HepG2 (cell line): ENCODE results near the gene C2orf81. TPM values are rescaled to one million over a fixed set of nuclear protein-coding genes. Genes with fewer than 3 reads are reported as not detected.

Experiments
- ARID3A ChIP-seq: IDR thresholded peaks from 2 replicates; pipeline ENCODE4 v1.6.1; 2012; ENCODE audit warnings: low read depth, low read length, improper control_type of control experiment
- FOXA1 ChIP-seq, 2 experiments: fragments of 450-650 bp in 1 of 2; sonication (generic) in 1 of 2; formaldehyde crosslinking in 1 of 2; IDR thresholded peaks; 2 replicates each; pipeline versions ENCODE4 v1.4.0 to v1.6.1; 2016 to 2020; ENCODE audit warnings: missing genetic modification reagents in 1 of 2
- FOXP4 ChIP-seq: sonication (generic); formaldehyde crosslinking; IDR thresholded peaks from 2 replicates; pipeline ENCODE4 v1.4.0; 2020; ENCODE audit warnings: missing genetic modification reagents
- HMG20B ChIP-seq: conservative IDR thresholded peaks from 2 replicates; pipeline ENCODE4 v1.6.1; 2016; ENCODE audit warnings: missing genetic modification reagents, missing compliant biosample characterization
- ONECUT2 ChIP-seq: sonication (generic); formaldehyde crosslinking; IDR thresholded peaks from 2 replicates; pipeline ENCODE4 v1.4.0; 2020; ENCODE audit warnings: missing genetic modification reagents
- POGZ ChIP-seq: sonication (generic); formaldehyde crosslinking; IDR thresholded peaks from 2 replicates; pipeline ENCODE4 v1.4.0; 2020; ENCODE audit warnings: mild to moderate bottlenecking, missing genetic modification reagents
- POLR2G ChIP-seq: fragments of 200-400 bp; formaldehyde crosslinking; IDR thresholded peaks from 2 replicates; pipeline ENCODE4 v1.6.1; 2018; ENCODE audit warnings: mild to moderate bottlenecking, low read depth, low read length, moderate library complexity
- REL ChIP-seq: sonication (generic); formaldehyde crosslinking; conservative IDR thresholded peaks from 2 replicates; pipeline ENCODE4 v1.8.0; 2022; ENCODE audit warnings: mild to moderate bottlenecking, missing genetic modification reagents, moderate library complexity
- STAT5B ChIP-seq: sonication (generic); formaldehyde crosslinking; IDR thresholded peaks from 2 replicates; pipeline ENCODE4 v1.4.0; 2020; ENCODE audit warnings: missing genetic modification reagents
- TOPORS ChIP-seq: sonication (generic); formaldehyde crosslinking; IDR thresholded peaks from 2 replicates; pipeline ENCODE4 v1.8.0; 2023; ENCODE audit warnings: mild to moderate bottlenecking, missing genetic modification reagents
- UBTF ChIP-seq: sonication (generic); formaldehyde crosslinking; IDR thresholded peaks from 2 replicates; pipeline ENCODE4 v1.4.0; 2020; ENCODE audit warnings: mild to moderate bottlenecking, missing genetic modification reagents
- ZBTB2 ChIP-seq: sonication (generic); formaldehyde crosslinking; IDR thresholded peaks from 2 replicates; pipeline ENCODE4 v1.8.0; 2022; ENCODE audit warnings: low read depth, missing genetic modification reagents
- ZFP1 ChIP-seq: IDR thresholded peaks from 2 replicates; pipeline ENCODE4 v1.6.1; 2016
- ZMYM2 ChIP-seq: sonication (generic); formaldehyde crosslinking; IDR thresholded peaks from 2 replicates; pipeline ENCODE4 v1.8.0; 2022; ENCODE audit warnings: mild to moderate bottlenecking, missing genetic modification reagents
- ZNF770 ChIP-seq: sonication (generic); formaldehyde crosslinking; IDR thresholded peaks from 2 replicates; pipeline ENCODE4 v1.5.0; 2020; ENCODE audit warnings: mild to moderate bottlenecking, missing genetic modification reagents
- ZXDC ChIP-seq: sonication (generic); formaldehyde crosslinking; IDR thresholded peaks from 2 replicates; pipeline ENCODE4 v1.5.0; 2020; ENCODE audit warnings: mild to moderate bottlenecking, missing genetic modification reagents
- polyA plus RNA-seq, 8 experiments: library from polyadenylated mRNA; depleted of rRNA in 3 of 8; stranded (reverse) in 7 of 8; unstranded in 1 of 8; fragments of >200 nt; fragmentation: Illumina TruSeq in 4 of 8; extraction: Trizol in 4 of 8; gene quantifications; 2 replicates each; pipeline versions ENCODE4 v1.2.1 to v1.2.3, GENCODE V29; 2011 to 2016; ENCODE audit warnings: low read depth in 4 of 8, missing spikeins in 1 of 8, mixed read lengths in 1 of 8; ENCODE audit not compliant: insufficient read depth in 1 of 8
- total RNA-seq, 5 experiments: library from RNA; depleted of rRNA; stranded (reverse); fragments of >200 nt; fragmentation: Illumina TruSeq; extraction: Trizol; gene quantifications; 2 replicates each; pipeline ENCODE4 v1.2.3, GENCODE V29; 2016; ENCODE audit warnings: low read depth in 1 of 5

The C2orf81 gene
- total and polyA plus RNA-seq, 2 of the 13 experiments (the other 11 are each of a cell fraction or from before 2014, with no cell fraction given), result 0.15 to 0.17 TPM

- no peak for TF ChIP-seq ARID3A
- no peak for TF ChIP-seq FOXP4
- TF ChIP-seq POLR2G, result 0 out of 2 replicates have a peak, but pooled peaks have one; percentile 19
- no peak for TF ChIP-seq FOXA1 (IDR thresholded peaks at IDR 0.05)
- peak; percentile 71 for TF ChIP-seq FOXA1 (CRISPR knock-in tag; IDR thresholded peaks at IDR 0.05)
- TF ChIP-seq ZBTB2 (CRISPR knock-in tag), result no peak
- no peak for TF ChIP-seq REL
- no peak for TF ChIP-seq STAT5B (CRISPR knock-in tag)
- TF ChIP-seq HMG20B (CRISPR knock-in tag), result no peak
- no peak for TF ChIP-seq POGZ
- TF ChIP-seq ZXDC (CRISPR knock-in tag), result no peak
- no peak for TF ChIP-seq TOPORS
- TF ChIP-seq ZNF770 (CRISPR knock-in tag), result no peak
- TF ChIP-seq UBTF (CRISPR knock-in tag), result no peak; the same call in 1 of the 2 replicates
- TF ChIP-seq ONECUT2, result no peak
- TF ChIP-seq ZMYM2 (CRISPR knock-in tag), result no peak
- TF ChIP-seq ZFP1 (CRISPR knock-in tag), result no peak
Measured at GRCh38 chr2:74461187-74462053, 40.0 kb upstream of the C2orf81 start (continued).
